Mesendoderm (in vitro differentiated cells): Measurements from ENCODE around the gene ZBTB34.

ENCODE experiments used
- DNase-seq: peaks from one replicate; pipeline ENCODE4 v3.0.0; 2013
- H2AK5ac ChIP-seq: 2 replicates; pipeline ENCODE4 v1.6.1; 2013; ENCODE audit warnings: low read length, inconsistent platforms
- H2BK120ac ChIP-seq: 2 replicates; pipeline ENCODE4 v1.6.1; 2013; ENCODE audit warnings: low read depth, mild to moderate bottlenecking, low read length, moderate library complexity, mixed read lengths
- H2BK15ac ChIP-seq: replicated peaks from 2 replicates; pipeline ENCODE4 v1.6.1; 2013; ENCODE audit warnings: low read depth, mild to moderate bottlenecking, moderate library complexity
- H2BK5ac ChIP-seq: 2 replicates; pipeline ENCODE4 v1.6.1; 2013; ENCODE audit warnings: low read length, inconsistent platforms
- H3K18ac ChIP-seq: 2 replicates; pipeline ENCODE4 v1.6.1; 2013; ENCODE audit warnings: mild to moderate bottlenecking, low read length, mixed read lengths
- H3K23ac ChIP-seq: one replicate; pipeline ENCODE4 v1.6.1; 2013; ENCODE audit warnings: low read length
- H3K27ac ChIP-seq: 2 replicates; pipeline ENCODE4 v1.5.1; 2013; ENCODE audit warnings: low read depth, mild to moderate bottlenecking, inconsistent platforms, low read length, moderate library complexity
- H3K27me3 ChIP-seq: 2 replicates; pipeline ENCODE4 v1.6.1; 2013; ENCODE audit warnings: low read length, control low read depth, mild to moderate bottlenecking, inconsistent platforms; ENCODE audit not compliant: insufficient read depth, poor library complexity
- H3K36me3 ChIP-seq: 2 replicates; pipeline ENCODE4 v1.6.1; 2013; ENCODE audit warnings: low read length, inconsistent platforms; ENCODE audit not compliant: control insufficient read depth, insufficient read depth
- H3K4ac ChIP-seq: one replicate; pipeline ENCODE4 v1.6.1; 2013; ENCODE audit warnings: low read depth, mild to moderate bottlenecking, low read length, moderate library complexity
- H3K4me1 ChIP-seq: 2 replicates; pipeline ENCODE4 v1.6.1; 2013; ENCODE audit warnings: low read depth, low read length, inconsistent platforms; ENCODE audit not compliant: control insufficient read depth
- H3K4me2 ChIP-seq: 2 replicates; pipeline ENCODE4 v1.6.1; 2013; ENCODE audit warnings: low read length
- H3K4me3 ChIP-seq: 2 replicates; pipeline ENCODE4 v1.5.1; 2013; ENCODE audit warnings: mild to moderate bottlenecking, low read length
- H3K56ac ChIP-seq: one replicate; pipeline ENCODE4 v1.6.1; 2013; ENCODE audit warnings: low read length
- H3K79me1 ChIP-seq: 2 replicates; pipeline ENCODE4 v1.6.1; 2013; ENCODE audit warnings: low read length, inconsistent platforms
- H3K79me2 ChIP-seq: 2 replicates; pipeline ENCODE4 v1.6.1; 2013; ENCODE audit warnings: mild to moderate bottlenecking, low read length; ENCODE audit not compliant: control insufficient read depth, insufficient read depth
- H3K9ac ChIP-seq: 2 replicates; pipeline ENCODE4 v1.6.1; 2013; ENCODE audit warnings: low read length, inconsistent platforms
- H4K5ac ChIP-seq: one replicate; pipeline ENCODE4 v1.6.1; 2013; ENCODE audit warnings: low read length
- H4K8ac ChIP-seq: one replicate; pipeline ENCODE4 v1.6.1; 2013; ENCODE audit warnings: low read depth, mild to moderate bottlenecking, control low read depth, low read length, moderate library complexity
- WGBS: extraction: QIAGEN DNeasy Blood & Tissue Kit; methylation state at CpG from one replicate; pipeline ENCODE4 v1.1.7; 2013; ENCODE audit warnings: low lambda C conversion rate, missing lambda C conversion rate; ENCODE audit not compliant: insufficient coverage; ENCODE audit errors: extremely low coverage; 5-methylcytosine and 5-hydroxymethylcytosine counted together

Gene ZBTB34

GRCh38 chr9:126860757-126861466 is 473 bp downstream of the ZBTB34 start:
- Histone ChIP-seq H3K56ac (peak overlapping the region; percentile 96), H3K27me3 (no peaks in the 10 kb centered on the region), H3K79me2 (peaks cover 23% of the 10 kb centered on the region), H3K4me2 (peak overlapping the region; percentile 86), H4K8ac (peak overlapping the region; percentile 87), H3K23ac (peak overlapping the region; percentile 26), H2AK5ac (no peak overlapping the region), H3K4ac (peak overlapping the region; percentile 65), H3K36me3 (no peaks in the 10 kb centered on the region), H3K9ac (peak overlapping the region; percentile 87), H2BK5ac (no peak overlapping the region), H4K5ac (no peak overlapping the region), H2BK120ac (no peak overlapping the region), H3K18ac (peak overlapping the region; percentile 96), H2BK15ac (no peak overlapping the region), H3K4me3 (peak overlapping the region; percentile 78), H3K79me1 (peaks cover 16% of the 10 kb centered on the region), H3K4me1 (peaks cover 6% of the 10 kb centered on the region), H3K27ac (peak overlapping the region; percentile 66)
- no CpG with 5 or more reads among the region's 71 CpGs for WGBS
- DNase-seq: peak; percentile 41

DNA sequence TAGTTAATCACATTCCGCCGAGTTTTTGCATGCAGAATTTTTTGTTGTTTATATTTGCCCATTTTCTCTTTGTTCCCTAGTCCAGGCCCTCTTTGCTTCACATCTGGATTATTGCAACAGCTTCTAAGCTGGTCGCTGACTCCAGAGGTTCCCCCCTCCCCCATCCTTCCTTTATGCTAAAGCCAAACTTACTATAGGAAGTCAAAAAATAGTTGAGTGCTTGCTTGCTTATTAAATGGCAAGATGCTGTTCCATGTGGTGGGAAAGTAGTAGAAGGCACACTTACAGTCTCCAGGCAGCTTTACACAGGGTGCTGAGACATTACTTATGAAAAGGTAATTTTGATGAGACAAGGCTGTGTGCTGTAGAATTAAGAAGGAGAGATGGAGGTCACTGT is 1.3 kb downstream of the ZBTB34 start:
- Histone ChIP-seq H3K79me1 (peaks cover 17% of the 10 kb centered on the region), H3K4me3 (no peak overlapping the region), H2AK5ac (no peak overlapping the region), H2BK120ac (no peak overlapping the region), H3K4me2 (peak overlapping the region; percentile 86), H4K5ac (no peak overlapping the region), H3K56ac (peak overlapping the region; percentile 96), H3K18ac (no peak overlapping the region), H3K9ac (peak overlapping the region; percentile 87), H4K8ac (no peak overlapping the region), H3K27me3 (no peaks in the 10 kb centered on the region), H3K4me1 (peaks cover 6% of the 10 kb centered on the region), H2BK5ac (no peak overlapping the region), H2BK15ac (no peak overlapping the region), H3K23ac (peak overlapping the region; percentile 59), H3K27ac (no peak overlapping the region), H3K36me3 (no peaks in the 10 kb centered on the region), H3K4ac (no peak overlapping the region), H3K79me2 (peaks cover 26% of the 10 kb centered on the region)
- peak; percentile 37 for DNase-seq
- no CpG with 5 or more reads among the region's 3 CpGs for WGBS

DNA sequence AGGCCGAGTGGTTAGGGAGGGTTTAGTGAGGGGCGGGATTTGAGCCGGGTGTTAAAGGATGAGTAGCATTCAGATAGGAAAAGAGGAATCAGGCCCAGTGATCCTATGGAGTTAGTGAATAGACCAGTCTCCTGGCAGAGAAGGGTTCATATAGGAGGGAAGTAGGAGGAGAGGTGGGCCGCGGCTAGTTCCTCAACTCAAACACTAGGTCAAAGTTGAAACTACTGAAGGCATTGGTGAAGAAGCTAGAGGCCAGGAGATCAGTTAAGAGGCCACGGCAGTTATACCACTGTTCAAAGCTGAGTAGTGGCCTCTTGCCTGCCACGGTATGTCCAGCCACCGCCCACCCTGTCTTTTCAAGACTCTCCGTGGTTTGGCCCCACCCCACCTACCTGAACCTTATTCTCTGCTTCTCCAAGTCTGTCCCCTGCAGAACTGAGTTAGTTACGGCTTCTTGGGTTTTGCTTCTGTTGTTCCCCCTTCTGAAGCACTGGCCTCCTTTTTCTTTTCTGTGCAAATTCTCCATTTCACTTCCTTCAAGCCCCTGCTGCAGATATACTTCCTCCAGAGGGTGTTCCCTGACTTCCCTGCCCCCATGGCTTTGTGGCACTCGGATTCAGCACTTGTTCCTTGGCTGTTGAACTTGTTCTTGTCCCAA is 1.8 kb downstream of the ZBTB34 start:
- H3K23ac ChIP-seq: peak overlapping the region; percentile 59
- H3K56ac ChIP-seq: peak overlapping the region; percentile 96
- no CpG with 5 or more reads among the region's 11 CpGs for WGBS
- no peak overlapping the region for H2BK5ac ChIP-seq
- H2AK5ac ChIP-seq: no peak overlapping the region
- peaks cover 26% of the 10 kb centered on the region for H3K79me2 ChIP-seq
- no peak overlapping the region for H3K4me3 ChIP-seq
- peak overlapping the region; percentile 41 for H3K27ac ChIP-seq
- H3K79me1 ChIP-seq: peaks cover 17% of the 10 kb centered on the region
- H3K36me3 ChIP-seq: no peaks in the 10 kb centered on the region
- no peak overlapping the region for H4K5ac ChIP-seq
- no peak overlapping the region for H3K18ac ChIP-seq
- H3K4me2 ChIP-seq: peak overlapping the region; percentile 86
- H4K8ac ChIP-seq: no peak overlapping the region
- no peak overlapping the region for H2BK120ac ChIP-seq
- no peaks in the 10 kb centered on the region for H3K27me3 ChIP-seq
- no peak overlapping the region for H2BK15ac ChIP-seq
- DNase-seq: peak; percentile 53
- H3K4ac ChIP-seq: no peak overlapping the region
- H3K4me1 ChIP-seq: peaks cover 6% of the 10 kb centered on the region
- peak overlapping the region; percentile 87 for H3K9ac ChIP-seq

- Histone ChIP-seq H3K4me3 (no peak overlapping the region), H3K36me3 (no peaks in the 10 kb centered on the region), H3K27me3 (no peaks in the 10 kb centered on the region), H3K4me2 (no peak overlapping the region), H2BK120ac (no peak overlapping the region), H3K4me1 (peaks cover 6% of the 10 kb centered on the region), H3K23ac (no peak overlapping the region), H4K5ac (no peak overlapping the region), H3K18ac (no peak overlapping the region), H2AK5ac (no peak overlapping the region), H3K27ac (no peak overlapping the region), H3K79me2 (peaks cover 40% of the 10 kb centered on the region), H2BK15ac (no peak overlapping the region), H3K9ac (no peak overlapping the region), H2BK5ac (no peak overlapping the region), H3K56ac (no peak overlapping the region), H4K8ac (no peak overlapping the region), H3K4ac (no peak overlapping the region), H3K79me1 (peaks cover 30% of the 10 kb centered on the region)
- WGBS: no CpG with 5 or more reads among the region's 2 CpGs
- no peak for DNase-seq
These were observed 4.3 kb downstream of the ZBTB34 start for GRCh38 chr9:126864771-126865170.

DNA sequence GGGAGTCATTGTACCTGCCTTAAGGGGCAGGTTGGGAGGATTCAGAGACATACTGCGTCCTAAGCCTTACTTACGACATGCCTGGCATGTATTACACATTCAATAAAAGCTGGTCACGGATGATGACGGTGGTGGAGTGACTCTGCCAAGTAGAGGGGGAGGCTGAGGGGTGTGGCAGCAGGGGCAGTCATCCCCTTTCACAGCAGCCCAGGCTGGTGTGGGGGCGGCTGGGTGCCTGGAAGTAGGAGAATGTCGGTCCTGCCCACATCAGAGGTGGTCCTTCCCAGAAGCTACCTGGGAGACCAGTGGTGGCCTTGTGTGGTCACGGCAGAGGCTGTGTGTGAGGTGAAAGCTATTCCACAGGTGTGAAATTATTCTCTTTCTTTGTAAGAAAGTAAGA is 8.9 kb downstream of the ZBTB34 start:
- H3K36me3 ChIP-seq: no peaks in the 10 kb centered on the region
- no peaks in the 10 kb centered on the region for H3K27me3 ChIP-seq
- peaks cover 20% of the 10 kb centered on the region for H3K79me2 ChIP-seq
- H2AK5ac ChIP-seq: no peak overlapping the region
- H3K4ac ChIP-seq: no peak overlapping the region
- H2BK15ac ChIP-seq: no peak overlapping the region
- no peak overlapping the region for H4K8ac ChIP-seq
- H3K4me2 ChIP-seq: no peak overlapping the region
- H3K4me3 ChIP-seq: no peak overlapping the region
- H3K4me1 ChIP-seq: peaks cover 6% of the 10 kb centered on the region
- H4K5ac ChIP-seq: no peak overlapping the region
- H3K23ac ChIP-seq: no peak overlapping the region
- DNase-seq: no peak
- H3K79me1 ChIP-seq: peaks cover 16% of the 10 kb centered on the region
- H3K27ac ChIP-seq: no peak overlapping the region
- no peak overlapping the region for H3K9ac ChIP-seq
- no peak overlapping the region for H3K18ac ChIP-seq
- no peak overlapping the region for H2BK120ac ChIP-seq
- no CpG with 5 or more reads among the region's 7 CpGs for WGBS
- no peak overlapping the region for H3K56ac ChIP-seq
- no peak overlapping the region for H2BK5ac ChIP-seq
